ENCODE results near the gene C11orf68.

The C11orf68 gene

DNA sequence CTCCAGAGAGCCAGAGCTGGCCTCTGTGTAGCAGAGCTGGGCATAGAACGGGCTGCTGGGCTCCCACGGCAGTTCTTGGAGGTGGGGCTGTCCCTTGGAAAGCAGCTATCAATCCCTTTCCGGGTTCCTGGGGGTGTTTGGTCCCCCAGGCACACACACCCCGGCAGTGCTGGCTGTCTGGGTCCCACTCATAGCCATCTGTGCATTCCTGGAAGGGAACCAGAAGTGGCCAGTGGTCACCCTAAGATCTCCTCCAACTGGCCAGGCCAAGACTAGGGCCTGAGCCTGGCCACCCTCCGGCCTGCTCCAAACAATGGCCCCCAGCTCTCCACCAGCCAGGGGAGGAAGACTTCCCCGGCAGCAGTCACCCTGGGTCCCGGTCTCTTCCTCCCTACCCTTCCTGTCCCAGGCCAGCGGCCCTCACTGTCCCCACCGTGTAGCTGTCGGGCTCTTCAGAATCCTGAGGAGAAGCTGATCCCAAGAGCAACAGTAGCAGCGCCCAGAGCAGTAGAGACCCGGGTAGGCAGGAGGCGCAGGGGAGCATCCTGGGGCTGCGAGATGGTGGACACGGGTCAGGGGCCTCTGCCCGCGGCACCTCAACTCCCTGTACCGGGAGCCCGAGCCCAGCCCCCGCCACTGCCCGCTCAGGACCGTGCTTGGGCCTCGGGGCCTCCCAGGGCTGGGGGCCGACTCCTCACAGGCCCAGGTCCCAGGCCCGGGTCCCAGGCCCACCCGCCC is 46.9 kb downstream of the C11orf68 start:
- DNase-seq (ENCODE audit: low read depth) = no peak

DNA sequence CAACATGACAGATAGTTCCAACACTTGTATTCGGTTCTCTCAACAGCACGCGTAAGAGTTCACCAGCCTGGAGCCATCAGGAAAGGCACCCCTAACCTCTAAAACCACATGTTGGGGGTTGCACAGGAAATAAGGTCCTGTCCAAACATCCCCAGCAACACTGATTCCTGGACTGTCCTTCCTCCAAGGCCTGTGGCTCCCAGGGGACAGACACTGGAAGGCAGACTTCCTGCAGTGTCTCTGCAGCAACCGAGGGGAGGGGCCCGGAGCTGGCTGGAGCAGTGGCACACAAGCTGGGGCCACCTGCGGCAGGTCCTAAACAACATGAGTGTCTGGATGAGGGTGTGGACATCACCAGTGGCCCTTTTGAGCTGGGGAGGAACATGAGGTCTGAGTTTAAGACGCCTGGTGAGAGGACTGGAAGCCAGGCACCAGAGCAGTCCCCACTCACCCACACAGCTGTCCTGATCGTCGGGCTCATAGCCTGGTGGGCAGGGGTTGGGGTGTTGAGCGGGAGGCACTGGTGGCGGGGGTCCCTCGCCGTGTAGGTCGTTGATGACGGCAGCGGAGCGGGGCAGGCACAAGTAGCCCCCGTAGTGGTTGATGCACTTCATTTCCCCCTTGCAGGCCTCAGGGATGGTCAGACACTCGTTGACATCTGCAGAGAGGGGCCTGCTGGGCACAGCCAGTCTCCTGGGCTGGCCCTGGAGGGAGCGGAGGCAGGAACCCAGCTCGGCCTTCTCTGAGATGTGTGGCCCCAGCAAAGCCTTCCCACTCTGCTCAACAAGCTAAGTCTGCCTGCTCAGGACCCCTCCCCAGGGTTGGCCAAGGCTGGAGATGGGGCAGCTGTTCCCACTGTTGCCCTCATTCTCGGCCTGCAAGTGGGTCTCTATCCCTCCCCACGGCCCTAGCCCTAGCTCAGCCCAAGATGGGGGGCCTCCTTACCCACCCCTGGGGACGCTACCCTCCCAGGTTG is 47.9 kb downstream of the C11orf68 start:
- DNase-seq (ENCODE audit: low read depth) = no peak

DNA sequence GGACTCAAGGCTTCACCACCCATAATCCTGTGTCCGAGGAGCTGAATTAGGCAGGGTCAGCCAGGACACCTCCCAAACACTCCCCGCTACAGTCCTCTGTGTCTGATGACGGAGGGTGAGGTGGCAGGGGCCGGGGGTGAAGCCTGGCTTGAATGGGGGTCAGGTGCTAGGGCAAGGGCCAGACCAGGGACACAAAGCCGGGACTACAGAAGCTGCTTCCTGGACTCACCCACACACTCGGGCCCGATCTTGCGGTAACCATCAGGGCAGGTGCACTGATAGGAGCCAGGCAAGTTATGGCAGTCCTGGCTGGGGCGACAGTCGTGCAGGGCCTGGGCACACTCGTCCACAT is 48.6 kb downstream of the C11orf68 start:
- DNase-seq (ENCODE audit: low read depth) = no peak

DNA sequence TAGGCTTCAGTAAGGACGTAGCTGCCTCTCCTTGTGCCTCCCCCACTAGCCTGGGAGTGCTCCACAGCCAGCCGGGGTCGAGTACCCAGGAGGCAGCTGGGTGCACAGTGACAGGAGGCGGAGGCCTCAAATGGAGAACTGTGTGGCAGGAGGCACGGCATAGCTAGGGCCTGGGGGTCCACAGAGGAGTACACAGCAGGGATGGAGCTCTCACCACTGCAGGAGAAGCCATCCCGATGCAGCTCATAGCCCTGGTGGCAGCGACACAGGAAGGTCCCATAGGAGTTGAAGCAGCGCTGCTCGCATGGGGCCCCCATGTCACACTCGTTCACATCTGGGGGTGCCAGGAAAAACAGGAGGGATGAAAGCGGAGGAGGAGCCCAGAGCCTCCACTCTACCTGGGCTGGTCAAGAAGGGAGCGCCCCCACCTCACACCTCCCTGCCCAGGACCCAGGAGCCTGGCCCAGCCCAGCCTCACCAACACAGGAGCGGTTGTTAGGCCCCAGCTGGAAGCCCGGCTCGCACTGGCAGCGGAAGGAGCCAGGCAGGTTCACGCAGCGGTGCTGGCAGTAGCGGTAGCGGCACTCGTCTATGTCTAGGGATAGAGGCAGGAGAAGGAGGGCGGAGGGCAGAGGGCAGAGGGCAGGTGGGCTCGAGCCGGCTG is 49.1 kb downstream of the C11orf68 start:
- DNase-seq (ENCODE audit: low read depth) = no peak

DNA sequence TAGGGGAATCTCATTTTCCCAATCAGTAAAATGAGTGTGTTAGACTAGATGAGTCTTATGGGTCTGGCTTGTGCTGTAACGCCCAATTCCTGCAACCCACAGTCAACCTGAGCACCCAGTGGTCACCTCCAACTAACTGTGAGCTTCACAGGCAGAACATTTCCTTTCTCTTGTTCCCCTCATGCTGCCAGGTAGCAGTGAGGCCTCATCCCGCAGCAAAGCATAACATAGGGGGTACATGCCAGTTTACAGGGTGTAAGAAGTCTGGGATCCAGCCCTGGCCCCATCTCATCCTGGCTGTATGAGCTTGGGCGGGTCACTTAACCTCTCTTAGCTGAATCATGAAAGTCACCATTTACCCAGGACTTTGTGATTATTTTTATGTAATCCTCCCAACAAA is 50.0 kb downstream of the C11orf68 start:
- no peak for DNase-seq (ENCODE audit: low read depth)

DNA sequence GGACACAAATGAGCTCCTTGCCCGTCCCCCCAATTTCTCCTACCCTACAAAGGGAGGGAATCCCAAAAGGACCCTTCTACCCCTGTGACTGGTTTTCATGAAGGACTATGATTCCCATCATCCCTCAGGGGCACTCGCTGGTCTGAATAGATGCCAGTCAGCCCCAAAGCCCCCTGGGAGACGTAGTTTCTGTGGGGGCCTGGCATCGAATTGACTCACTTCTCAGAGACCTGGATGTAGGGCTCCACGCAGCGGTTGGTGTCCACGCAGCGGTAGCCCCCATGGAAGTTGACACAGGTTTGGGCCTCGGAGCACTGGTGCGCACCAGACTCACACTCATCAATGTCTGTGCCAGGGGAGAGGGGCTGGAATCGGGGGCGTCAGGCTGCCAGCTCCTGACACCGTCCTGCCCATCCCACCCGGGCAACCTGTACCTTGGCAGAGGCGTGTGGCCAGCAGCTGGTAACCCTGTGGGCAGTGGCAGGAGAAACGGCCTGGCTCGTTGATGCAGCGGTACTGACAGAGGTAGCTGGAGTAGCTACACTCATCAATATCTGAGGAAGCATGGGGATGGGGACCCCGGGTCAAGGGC is 50.7 kb downstream of the C11orf68 start:
- no peak for DNase-seq (ENCODE audit: low read depth)

DNA sequence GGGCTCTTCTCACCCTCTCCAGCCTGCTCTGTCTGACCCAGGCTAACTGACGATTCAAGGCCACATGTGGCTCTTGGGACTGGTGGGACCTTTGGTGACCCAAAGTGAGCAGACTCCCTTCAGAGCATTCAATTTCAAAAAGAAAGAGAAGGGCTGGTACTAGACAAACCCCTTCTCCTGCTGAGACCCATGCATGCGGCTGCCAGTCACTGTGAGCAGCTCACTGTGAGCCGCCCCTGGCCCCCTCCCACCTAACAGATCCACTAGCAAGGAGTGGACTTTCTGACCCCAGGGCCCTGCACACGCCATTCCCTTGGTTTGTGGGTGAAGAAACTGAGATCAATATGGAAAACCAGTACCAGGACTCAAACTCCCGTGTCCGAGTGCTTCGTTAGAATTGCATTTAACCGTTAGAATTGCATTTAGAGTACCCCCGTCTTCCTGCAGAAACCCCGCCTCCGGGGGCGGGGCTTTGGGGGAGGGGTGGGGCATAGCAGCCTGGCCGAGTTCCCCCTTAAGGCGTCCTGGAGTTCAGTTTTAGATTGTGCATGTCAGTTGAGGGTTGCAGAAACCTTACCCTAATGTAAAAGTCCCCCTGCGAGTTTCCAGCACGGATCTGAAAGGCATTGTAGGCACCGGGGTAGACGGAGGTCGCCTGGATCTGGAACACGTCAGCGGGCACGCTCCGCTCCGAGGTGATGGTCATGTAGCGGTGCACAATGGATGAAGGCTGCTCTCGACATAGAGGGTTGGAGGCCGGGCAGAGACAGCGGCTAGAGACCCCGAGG is 51.4 kb downstream of the C11orf68 start:
- DNase-seq (ENCODE audit: low read depth) = peak; percentile 24
